ENCODE data around the gene FASN. TPM values are rescaled to one million over a fixed set of nuclear protein-coding genes. Genes with fewer than 3 reads are reported as not detected.

The FASN gene
- total RNA-seq, 2 donors from 2014 or later, result 16.3 to 388 TPM

DNA sequence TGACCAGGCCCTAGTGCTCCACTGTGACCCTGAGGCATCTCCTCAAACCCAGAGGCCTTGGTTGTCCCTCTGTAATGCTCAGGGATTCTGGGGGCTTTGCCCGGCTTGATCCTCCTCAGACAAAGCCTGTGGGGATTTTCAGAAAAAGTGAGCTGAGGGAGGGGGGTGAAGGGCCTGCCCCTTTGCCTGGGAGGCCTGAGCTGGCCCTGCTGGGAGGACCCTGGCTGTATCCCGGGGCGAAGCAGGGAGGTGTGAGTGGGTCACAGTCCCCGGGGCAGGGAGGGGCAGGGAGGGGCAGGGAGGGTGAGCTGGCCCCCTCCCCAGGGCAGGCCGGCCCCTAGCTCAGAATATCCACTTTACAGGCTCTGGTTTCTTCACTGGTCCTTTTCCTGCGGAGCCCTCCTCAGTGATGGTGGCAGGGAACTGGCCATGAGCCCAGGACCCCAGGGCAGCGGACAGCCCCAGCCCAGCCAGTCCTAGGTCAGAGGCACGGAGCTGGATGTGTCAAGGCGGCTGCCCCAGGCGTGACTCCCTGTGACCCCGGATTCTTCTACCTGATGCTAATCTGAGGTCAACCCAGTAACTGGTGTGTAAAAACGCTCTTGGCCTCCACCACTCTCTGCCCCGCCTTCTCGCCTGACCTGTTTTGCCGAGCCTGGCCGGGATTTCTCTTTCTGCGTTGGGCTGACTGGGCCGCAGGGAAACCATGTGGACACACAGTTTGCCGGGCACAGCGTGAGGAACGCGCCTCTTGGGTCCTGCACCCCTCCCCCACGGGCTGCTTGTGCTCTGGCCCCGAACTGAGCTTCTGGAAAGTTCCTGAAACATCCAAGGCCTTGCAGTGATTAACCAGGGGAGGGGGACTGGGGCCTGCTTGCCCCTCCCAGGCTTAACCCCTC, 5.8 kb upstream of the FASN start:
- DNase-seq (peak; percentile 62 to 83 (median 78)), ATAC-seq (peak; percentile 51)
- Histone ChIP-seq H3K36me3 (replicated peaks in 1 of 2; ENCODE audit: insufficient read depth in 1 of 2, low read depth in 2 of 2) (no peaks in the 10 kb centered on the region), H3K27ac (peak overlapping the region; percentile 18 to 77 (median 72)), H3K9me3 (no peaks in the 10 kb centered on the region), H3K4me1 (peaks cover 77% of the 10 kb centered on the region), H3K27me3 (no peaks in the 10 kb centered on the region), H3K4me3 (no peak overlapping the region)
- TF ChIP-seq, protein P1, sequence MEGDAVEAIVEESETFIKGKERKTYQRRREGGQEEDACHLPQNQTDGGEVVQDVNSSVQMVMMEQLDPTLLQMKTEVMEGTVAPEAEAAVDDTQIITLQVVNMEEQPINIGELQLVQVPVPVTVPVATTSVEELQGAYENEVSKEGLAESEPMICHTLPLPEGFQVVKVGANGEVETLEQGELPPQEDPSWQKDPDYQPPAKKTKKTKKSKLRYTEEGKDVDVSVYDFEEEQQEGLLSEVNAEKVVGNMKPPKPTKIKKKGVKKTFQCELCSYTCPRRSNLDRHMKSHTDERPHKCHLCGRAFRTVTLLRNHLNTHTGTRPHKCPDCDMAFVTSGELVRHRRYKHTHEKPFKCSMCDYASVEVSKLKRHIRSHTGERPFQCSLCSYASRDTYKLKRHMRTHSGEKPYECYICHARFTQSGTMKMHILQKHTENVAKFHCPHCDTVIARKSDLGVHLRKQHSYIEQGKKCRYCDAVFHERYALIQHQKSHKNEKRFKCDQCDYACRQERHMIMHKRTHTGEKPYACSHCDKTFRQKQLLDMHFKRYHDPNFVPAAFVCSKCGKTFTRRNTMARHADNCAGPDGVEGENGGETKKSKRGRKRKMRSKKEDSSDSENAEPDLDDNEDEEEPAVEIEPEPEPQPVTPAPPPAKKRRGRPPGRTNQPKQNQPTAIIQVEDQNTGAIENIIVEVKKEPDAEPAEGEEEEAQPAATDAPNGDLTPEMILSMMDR (IDR thresholded peaks at IDR 0.05), result no peak
- peak in 2 of 3 donors; percentile 20 to 34 for TF ChIP-seq POLR2A (IDR thresholded peaks at IDR 0.05)
- intact Hi-C loops (cut with DNase I), result no loop called here
- WGBS, 2 donors, result 26 to 40% methylated on average over 19 to 24 of the region's 24 CpGs

DNA sequence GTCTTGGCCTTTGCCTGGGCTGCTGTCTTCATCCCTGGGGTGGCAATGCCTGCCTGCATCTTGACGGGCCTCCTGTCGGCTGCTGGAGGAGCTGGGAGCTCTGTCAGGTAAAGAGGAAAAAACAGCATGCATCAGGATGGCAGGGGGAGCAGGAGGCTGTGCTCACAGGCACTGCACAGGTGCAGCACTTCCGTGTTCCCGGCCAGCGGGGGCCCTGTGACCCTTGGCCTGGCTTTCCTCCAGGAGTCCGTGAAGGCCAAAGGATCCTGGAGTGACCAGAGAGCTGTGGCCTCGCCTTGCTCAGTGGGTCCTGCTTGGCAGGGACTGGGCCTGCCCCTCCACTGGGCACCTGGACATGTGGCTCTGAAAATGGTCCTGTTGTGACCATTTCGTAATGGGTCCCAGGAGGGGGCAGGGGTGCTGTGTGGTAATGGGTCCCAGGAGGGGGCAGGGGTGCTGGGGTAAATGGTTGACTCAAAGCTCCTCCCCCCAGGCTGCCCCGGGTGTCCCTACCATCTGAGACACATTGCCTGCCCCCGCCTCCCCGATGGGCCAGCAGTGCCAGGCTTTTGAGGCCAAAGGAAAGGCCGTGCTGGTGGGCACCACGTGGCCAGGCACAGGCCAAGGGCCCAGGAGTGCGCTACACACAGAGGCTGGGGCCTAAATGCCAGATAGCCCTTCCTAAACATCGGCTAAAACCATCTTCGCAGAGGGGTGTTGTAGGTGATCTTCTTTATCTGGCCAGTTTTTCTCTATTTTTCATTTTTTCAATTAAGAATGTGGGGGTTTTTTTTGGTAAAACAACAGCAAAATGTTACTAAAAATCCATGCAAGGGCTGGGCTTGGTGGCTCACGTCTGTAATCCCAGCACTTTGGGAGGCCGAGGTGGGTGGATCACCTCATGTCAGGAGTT, 4.0 kb upstream of the FASN start:
- Histone ChIP-seq H3K4me3 (no peak overlapping the region), H3K27me3 (no peaks in the 10 kb centered on the region), H3K9me3 (no peaks in the 10 kb centered on the region), H3K27ac (peak overlapping the region in 3 of 4 donors; percentile 54 to 77 (median 68)), H3K36me3 (replicated peaks in 1 of 2; ENCODE audit: insufficient read depth in 1 of 2, low read depth in 2 of 2) (no peaks in the 10 kb centered on the region), H3K4me1 (peaks cover 83% of the 10 kb centered on the region)
- ATAC-seq (no peak), DNase-seq (peak in 3 of 4 donors; percentile 40 to 66 (median 47))
- no peak for TF ChIP-seq POLR2A (IDR thresholded peaks at IDR 0.05)
- TF ChIP-seq, protein P1 (IDR thresholded peaks at IDR 0.05), result no peak
- 48 to 57% methylated on average over 12 to 18 of the region's 18 CpGs for WGBS, 2 donors
- intact Hi-C loops (cut with DNase I), result no loop called here

DNA sequence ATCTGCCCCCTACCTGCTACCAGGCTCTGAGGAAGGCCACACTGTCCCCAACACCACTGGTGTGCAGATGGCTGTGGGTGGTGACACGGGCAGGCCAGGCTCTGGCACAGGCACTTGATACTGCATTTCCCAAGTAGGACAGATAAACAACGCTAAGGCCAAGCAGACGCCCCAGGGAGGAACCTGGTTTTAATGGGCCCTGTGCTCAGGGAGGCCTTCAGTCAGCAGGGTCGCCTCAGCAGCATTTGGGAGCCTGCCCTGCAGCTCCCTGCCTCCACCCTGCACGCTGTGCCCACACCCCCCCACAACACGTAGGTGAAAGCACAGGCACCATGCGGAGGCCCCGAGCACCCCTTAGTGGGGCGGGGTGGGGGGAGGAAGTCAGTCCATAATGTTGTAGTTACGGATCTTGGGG, 3.3 kb upstream of the FASN start:
- H3K27ac ChIP-seq, result peak overlapping the region in 3 of 4 donors; percentile 54 to 77 (median 68)
- H3K4me1 ChIP-seq, result peaks cover 83% of the 10 kb centered on the region
- no peak for TF ChIP-seq POLR2A (IDR thresholded peaks at IDR 0.05)
- WGBS, 2 donors, result 40 to 60% methylated on average over 1 to 9 of the region's 10 CpGs
- DNase-seq (no peak), ATAC-seq (no peak)
- no peaks in the 10 kb centered on the region for H3K36me3 ChIP-seq (replicated peaks in 1 of 2; ENCODE audit: insufficient read depth in 1 of 2, low read depth in 2 of 2)
- no peak overlapping the region for H3K4me3 ChIP-seq
- H3K27me3 ChIP-seq, result no peaks in the 10 kb centered on the region
- no peaks in the 10 kb centered on the region for H3K9me3 ChIP-seq
- intact Hi-C loops (cut with DNase I), result no loop called here

DNA sequence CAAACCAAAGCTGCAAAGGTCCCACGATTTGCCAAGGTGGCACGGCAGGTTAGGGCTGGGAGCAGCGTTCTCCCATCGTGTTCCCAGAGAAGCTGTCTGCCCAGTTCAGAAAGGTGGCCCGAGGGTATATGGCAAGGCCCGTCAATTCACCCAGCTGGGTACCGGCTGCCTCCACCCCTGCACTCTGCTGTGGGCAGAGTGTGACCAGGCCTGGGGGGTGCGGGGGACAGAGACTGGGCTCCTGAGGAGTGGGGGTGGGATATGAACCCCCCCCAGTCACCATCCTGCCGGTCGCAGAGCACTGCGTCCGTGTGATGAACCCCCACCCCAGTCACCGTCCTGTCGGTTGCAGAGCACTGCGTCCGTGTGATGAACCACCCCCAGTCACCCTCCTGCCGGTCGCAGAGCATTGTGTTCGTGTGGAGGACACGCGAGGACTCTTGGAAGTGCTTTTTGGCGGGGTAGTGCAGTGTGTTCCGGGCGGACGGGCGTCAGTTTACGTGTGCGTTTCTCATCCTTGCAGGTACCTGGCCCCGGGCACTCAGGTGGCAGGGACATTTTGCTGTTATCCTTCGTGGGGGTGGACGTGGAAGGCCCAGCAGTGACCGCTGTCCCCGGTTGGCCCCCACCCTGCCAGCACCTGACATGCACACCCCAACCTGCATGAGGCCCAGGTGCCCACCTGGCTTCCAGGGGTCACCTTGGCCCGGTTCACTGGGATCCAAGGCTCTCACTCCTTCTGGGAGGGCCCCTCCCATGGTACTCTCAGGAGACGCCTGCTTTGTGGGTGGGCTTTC, 2.7 kb upstream of the FASN start:
- TF ChIP-seq, protein P1 (IDR thresholded peaks at IDR 0.05), result no peak
- TF ChIP-seq POLR2A (IDR thresholded peaks at IDR 0.05), result no peak
- Histone ChIP-seq H3K27me3 (no peaks in the 10 kb centered on the region), H3K4me3 (no peak overlapping the region), H3K4me1 (peaks cover 78% of the 10 kb centered on the region), H3K36me3 (replicated peaks in 1 of 2; ENCODE audit: insufficient read depth in 1 of 2, low read depth in 2 of 2) (no peaks in the 10 kb centered on the region), H3K9me3 (no peaks in the 10 kb centered on the region), H3K27ac (peak overlapping the region in 3 of 4 donors; percentile 54 to 97 (median 77))
- DNase-seq, result no peak
- ATAC-seq, result no peak
- intact Hi-C loops (cut with DNase I), result no loop called here
- WGBS, 2 donors, result 87 to 89% methylated on average over 14 to 34 of the region's 35 CpGs

Data from body of pancreas (tissue), 4 donors.